ENCODE results near the gene RENBP. TPM values are rescaled to one million over a fixed set of nuclear protein-coding genes. Genes with fewer than 3 reads are reported as not detected.

The RENBP gene
- total RNA-seq, 2 experiments from 2014 or later = 18.1 to 18.8 TPM

DNA sequence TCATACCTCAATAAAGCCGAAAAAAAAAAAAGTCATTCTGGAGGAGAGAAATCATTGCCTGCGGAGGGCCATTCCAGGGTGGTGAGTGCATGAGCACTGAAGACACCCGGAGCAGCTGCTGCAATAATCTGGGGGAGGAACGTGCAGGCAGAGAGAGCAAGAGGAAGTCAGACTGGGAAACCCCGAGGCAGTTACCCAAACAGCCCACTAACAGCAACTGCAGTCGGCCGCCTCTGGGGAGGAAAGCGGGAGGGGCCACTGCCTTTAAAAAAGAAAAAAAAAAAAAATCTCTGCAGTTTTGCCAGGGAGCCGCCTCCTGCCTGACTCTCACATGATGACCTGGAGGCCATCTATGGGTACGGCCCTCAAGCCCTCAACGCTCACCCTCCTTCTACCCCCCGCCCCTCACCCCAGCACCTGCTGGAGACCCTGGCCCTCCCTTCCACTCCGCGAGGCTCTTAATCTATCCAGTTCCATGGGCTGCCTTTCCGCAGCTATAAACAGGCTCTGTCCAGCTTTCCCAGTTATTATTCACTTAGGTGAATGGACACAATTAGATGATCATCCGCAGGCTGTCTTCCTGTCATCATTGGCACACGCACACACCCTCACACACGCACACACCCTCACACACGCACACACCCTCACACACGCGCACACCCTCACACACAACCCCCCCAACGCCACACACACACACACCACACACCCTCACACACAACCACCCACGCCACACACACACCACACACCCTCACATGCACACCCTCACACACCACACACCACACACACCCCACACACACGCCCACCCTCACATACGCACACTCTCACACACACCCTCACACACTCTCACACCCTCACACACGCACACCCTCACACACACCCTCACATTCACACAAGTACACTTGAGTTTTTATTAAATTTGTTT is 43.4 kb downstream of the RENBP start:
- H3K27ac Mint-ChIP-seq = peak overlapping the region; percentile 73
- H3K9me3 Mint-ChIP-seq = peaks cover 1% of the 10 kb centered on the region
- DNase-seq (no peak), ATAC-seq (ENCODE audit: low read depth) (peak; percentile 78)
- H3K36me3 Mint-ChIP-seq = no peaks in the 10 kb centered on the region
- peaks cover 8% of the 10 kb centered on the region for H3K27me3 Mint-ChIP-seq
- peak overlapping the region; percentile 71 for H3K4me3 Mint-ChIP-seq
- peaks cover 24% of the 10 kb centered on the region for H3K4me1 Mint-ChIP-seq
- POLR2A ChIA-PET = interaction anchor here (0.6 to 1.0 kb wide), 4 partner anchors 14 to 142 kb away, joined by 3 read pairs; no protein-coding TSS in a partner anchor

DNA sequence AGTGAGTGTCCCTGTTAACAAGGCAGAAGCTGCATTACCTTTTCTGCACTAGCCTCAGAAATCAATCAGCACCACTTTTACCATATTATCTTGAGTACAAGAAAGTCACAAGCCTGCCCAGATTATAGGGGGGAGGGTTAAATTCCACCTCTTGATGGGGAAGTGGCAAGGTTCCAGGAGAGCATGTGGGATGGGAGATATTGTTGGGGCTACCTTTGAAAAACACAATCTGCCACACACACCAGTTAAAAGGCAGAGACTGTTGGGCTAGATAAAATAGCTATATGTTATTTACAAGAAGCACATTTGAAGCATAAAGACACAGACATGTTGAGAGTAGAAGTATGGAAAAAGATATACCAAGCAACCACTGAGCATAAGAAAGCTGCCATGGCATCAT is 46.5 kb downstream of the RENBP start:
- no peak overlapping the region for H3K27ac Mint-ChIP-seq
- H3K9me3 Mint-ChIP-seq = peaks cover 1% of the 10 kb centered on the region
- no peak overlapping the region for H3K4me3 Mint-ChIP-seq
- H3K36me3 Mint-ChIP-seq = no peaks in the 10 kb centered on the region
- peaks cover 13% of the 10 kb centered on the region for H3K27me3 Mint-ChIP-seq
- peaks cover 14% of the 10 kb centered on the region for H3K4me1 Mint-ChIP-seq
- POLR2A ChIA-PET = interaction anchor here (0.7 kb wide), 2 partner anchors 11 to 278 kb away, joined by 3 to 7 read pairs; no protein-coding TSS in a partner anchor
- no peak for ATAC-seq (ENCODE audit: low read depth)
- DNase-seq = no peak

DNA sequence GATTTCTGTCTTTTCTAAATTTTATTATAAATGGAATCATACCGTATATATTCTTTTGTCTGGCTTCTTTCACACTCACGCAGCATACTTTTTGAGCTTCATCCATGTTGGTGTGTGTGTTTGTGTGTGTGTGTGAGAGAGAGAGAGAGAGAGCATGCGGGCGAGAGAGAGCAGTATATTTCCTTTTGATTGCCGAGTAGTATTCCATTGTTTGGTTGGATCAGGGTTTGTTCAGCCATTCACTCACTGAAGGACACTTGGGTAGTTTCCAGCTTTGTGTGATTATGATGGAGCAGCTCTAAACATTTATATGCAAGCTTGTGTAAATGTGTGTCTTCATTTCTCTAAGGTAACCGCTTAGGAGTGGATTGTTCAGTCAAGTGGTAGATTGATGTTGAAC is 55.3 kb downstream of the RENBP start:
- Mint-ChIP-seq H3K27me3 (peaks cover 30% of the 10 kb centered on the region), H3K36me3 (no peaks in the 10 kb centered on the region), H3K4me1 (no peaks in the 10 kb centered on the region), H3K4me3 (no peak overlapping the region), H3K9me3 (no peaks in the 10 kb centered on the region), H3K27ac (no peak overlapping the region)
- POLR2A ChIA-PET = no interaction called here
- no peak for DNase-seq
- ATAC-seq (ENCODE audit: low read depth) = no peak

DNA sequence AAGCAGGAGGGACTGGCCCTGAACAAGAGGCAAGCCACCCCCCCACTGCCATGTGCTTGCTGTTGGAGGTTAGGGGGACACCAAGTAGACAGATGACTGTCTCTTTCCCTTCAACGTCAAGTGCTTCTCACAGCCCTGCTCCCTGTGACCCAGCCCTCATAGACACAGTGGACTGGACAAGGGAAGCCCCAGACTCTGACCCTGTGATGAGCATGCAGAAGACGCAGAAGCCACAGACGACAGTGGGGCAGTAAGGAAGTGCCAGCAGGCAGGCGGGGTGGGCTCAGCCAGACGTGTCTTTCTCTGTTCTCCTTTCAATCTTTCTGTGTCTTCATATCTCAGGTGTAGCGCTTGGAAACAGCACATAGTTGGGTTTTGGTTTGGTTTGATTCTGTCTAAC is 56.1 kb downstream of the RENBP start:
- POLR2A ChIA-PET = no interaction called here
- ATAC-seq (ENCODE audit: low read depth) = no peak
- Mint-ChIP-seq H3K36me3 (no peaks in the 10 kb centered on the region), H3K4me1 (no peaks in the 10 kb centered on the region), H3K9me3 (no peaks in the 10 kb centered on the region), H3K27ac (no peak overlapping the region), H3K27me3 (peaks cover 30% of the 10 kb centered on the region), H3K4me3 (no peak overlapping the region)
- no peak for DNase-seq

DNA sequence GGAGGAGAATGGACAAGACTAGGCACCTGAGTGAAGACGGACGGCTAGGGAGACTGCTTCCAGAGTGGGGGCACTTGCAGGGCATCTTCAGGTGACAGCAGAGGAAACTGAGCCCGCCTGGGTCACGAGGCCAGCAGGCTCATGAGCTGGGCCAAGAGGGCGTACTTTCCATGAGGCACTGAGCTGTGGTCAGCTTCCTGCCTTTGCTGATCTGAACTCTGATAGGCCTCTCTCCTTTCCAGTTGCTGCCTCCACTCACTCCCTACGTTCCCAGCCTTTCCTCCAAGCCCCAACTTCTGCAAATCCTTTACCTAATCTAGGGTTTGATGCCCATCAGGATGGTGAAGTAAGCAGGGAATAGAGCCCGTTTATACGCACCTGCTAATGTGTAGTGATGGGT is 57.1 kb downstream of the RENBP start:
- ATAC-seq (ENCODE audit: low read depth) = no peak
- POLR2A ChIA-PET = interaction anchor here (1.2 kb wide), 1 partner anchor 13 kb away, joined by 3 read pairs; no protein-coding TSS in a partner anchor
- Mint-ChIP-seq H3K4me1 (no peaks in the 10 kb centered on the region), H3K27me3 (peaks cover 29% of the 10 kb centered on the region), H3K9me3 (no peaks in the 10 kb centered on the region), H3K4me3 (no peak overlapping the region), H3K36me3 (no peaks in the 10 kb centered on the region), H3K27ac (no peak overlapping the region)
- no peak for DNase-seq

DNA sequence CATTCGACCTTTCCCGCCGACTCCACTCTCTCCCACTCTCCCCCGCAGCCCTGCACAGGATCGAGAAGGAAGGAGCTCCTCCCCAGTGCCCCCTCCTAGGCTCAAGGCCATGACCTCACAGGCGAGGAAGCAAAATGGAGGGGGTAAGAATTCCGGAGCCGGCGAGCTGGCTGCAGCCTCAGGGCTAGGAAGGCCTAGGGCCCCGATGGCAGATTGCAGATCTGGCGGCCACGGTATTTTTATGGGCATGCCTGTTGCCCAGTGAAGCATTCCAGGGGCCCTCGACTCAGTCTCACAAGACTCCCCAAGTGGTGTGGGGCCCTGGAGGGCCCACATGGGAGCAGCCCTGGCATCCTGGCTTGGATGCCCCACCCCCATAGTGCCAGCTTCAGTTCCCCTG is 57.5 kb downstream of the RENBP start:
- H3K4me3 Mint-ChIP-seq = no peak overlapping the region
- ATAC-seq (ENCODE audit: low read depth) = no peak
- no peaks in the 10 kb centered on the region for H3K36me3 Mint-ChIP-seq
- H3K9me3 Mint-ChIP-seq = no peaks in the 10 kb centered on the region
- POLR2A ChIA-PET = interaction anchor here (0.6 to 1.2 kb wide), 2 partner anchors 10 to 14 kb away, joined by 3 read pairs; no protein-coding TSS in a partner anchor
- no peaks in the 10 kb centered on the region for H3K4me1 Mint-ChIP-seq
- H3K27me3 Mint-ChIP-seq = peaks cover 29% of the 10 kb centered on the region
- H3K27ac Mint-ChIP-seq = no peak overlapping the region
- no peak for DNase-seq

DNA sequence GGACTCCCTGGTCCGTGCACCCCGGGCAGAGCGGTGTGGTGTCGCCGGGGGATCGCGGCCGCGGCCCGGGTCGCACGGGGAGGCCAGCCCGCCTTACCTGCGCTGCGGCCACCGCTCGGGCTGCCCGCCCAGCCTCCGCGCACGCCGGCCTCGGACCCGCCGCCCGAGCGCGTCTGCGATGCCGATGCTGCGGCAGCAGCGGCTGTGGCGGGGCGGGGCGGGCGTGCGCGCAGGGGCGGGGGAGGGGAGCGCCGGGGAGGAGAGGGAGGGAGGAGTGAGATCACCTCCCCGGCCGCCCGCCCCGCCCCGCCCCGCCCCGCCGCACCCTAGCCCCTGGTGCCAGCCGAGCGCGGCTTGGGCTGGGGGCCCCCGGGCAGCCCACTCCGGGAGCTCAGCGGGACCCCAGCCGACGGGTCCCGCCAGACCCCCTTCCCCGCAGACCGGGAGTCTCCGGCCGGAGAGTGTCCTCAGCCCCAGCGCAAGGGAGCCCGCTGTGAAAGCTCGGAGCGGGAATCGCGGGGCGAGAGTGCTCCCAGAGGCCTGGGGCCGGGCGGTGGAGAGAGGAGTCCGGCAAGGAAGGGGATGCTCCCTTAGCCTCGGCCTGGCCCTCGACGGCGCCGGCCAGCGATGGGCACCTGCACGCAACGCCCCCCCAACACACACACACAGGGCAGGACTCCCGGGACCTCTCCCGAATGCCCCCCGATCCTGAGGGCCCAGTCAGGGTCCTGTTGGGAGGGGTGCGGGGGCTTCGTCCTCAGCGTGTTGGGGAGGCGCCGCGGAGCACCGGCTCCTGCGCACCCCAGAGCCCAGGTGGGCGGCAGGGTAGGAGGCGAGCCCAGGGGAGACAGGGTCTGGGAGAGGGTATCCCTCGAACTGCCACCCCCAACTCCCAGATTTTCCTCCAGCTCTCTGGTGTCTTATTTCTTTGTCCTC is 58.2 kb downstream of the RENBP start, which contains the start of gene L1CAM:
Gene L1CAM, minus strand, starts transcription at position 206 of the 936 bp plus-strand sequence. CDS start 10,337 bp downstream, outside the sequence.
- Mint-ChIP-seq H3K27me3 (peaks cover 29% of the 10 kb centered on the region), H3K27ac (no peak within 1 kb of the TSS), H3K9me3 (no peaks in the 10 kb centered on the region), H3K36me3 (no peaks in the 10 kb centered on the region), H3K4me3 (peak within 1 kb of the TSS; percentile 64), H3K4me1 (no peaks in the 10 kb centered on the region)
- DNase-seq = no peak
- POLR2A ChIA-PET = interaction anchor here (0.6 to 1.2 kb wide), 2 partner anchors 11 to 15 kb away, joined by 3 read pairs; no protein-coding TSS in a partner anchor
- peak; percentile 48 for ATAC-seq (ENCODE audit: low read depth)

Small RNA genes within 50 kb of the gene (microRNA-seq; reads per million reads assigned to microRNA genes)
- gene MIR3202-1 = not detected
- not detected for gene MIR3202-2

Other genes with a start within 250 kb of the RENBP start
- 100 to 1,000 TPM; 140 to 141 TPM for gene BCAP31, start 220.3 kb downstream of the RENBP start, total RNA-seq
- gene ABCD1, start 219.8 kb downstream of the RENBP start, total RNA-seq = 10 to 100 TPM; 15.9 to 16.4 TPM
- 1 to 10 TPM; 1.3 to 2.1 TPM for gene PLXNB3, start 180.4 kb downstream of the RENBP start, total RNA-seq
- gene SRPK3, start 163.6 kb downstream of the RENBP start, total RNA-seq = not detected
- 10 to 100 TPM; 66.3 to 67.1 TPM for gene IDH3G, start 150.3 kb downstream of the RENBP start, total RNA-seq
- 100 to 1,000 TPM; 158 to 162 TPM for gene SSR4, start 150.0 kb downstream of the RENBP start, total RNA-seq
- gene PDZD4, start 114.1 kb downstream of the RENBP start, total RNA-seq = 1 to 10 TPM in 1 of 2 experiments, under 1 TPM in 1; 0.80 to 1.1 TPM
- 1 to 10 TPM; 4.5 to 7.2 TPM for gene L1CAM, start 58.5 kb downstream of the RENBP start, total RNA-seq
- gene AVPR2, start 40.0 kb downstream of the RENBP start, total RNA-seq = not detected
- gene ARHGAP4, start 18.4 kb downstream of the RENBP start, total RNA-seq = 100 to 1,000 TPM; 341 to 356 TPM
- 10 to 100 TPM; 79.5 to 84.3 TPM for gene NAA10, start 9.6 kb downstream of the RENBP start, total RNA-seq
- gene HCFC1, start 27.2 kb upstream of the RENBP start, total RNA-seq = 100 to 1,000 TPM; 101 to 107 TPM
- 1 to 10 TPM; 8.6 to 9.7 TPM for gene TMEM187, start 28.1 kb upstream of the RENBP start, total RNA-seq
- 100 to 1,000 TPM; 127 to 135 TPM for gene IRAK1, start 75.3 kb upstream of the RENBP start, total RNA-seq
- 10 to 100 TPM; 81.9 to 82.8 TPM for gene MECP2, start 153.1 kb upstream of the RENBP start, total RNA-seq
- gene OPN1LW, start 199.6 kb upstream of the RENBP start, total RNA-seq = not detected
- not detected for gene OPN1MW, start 238.0 kb upstream of the RENBP start, total RNA-seq

Data from activated naive CD8-positive, alpha-beta T cell treated with anti-CD3 and anti-CD28 coated beads, Interleukin-2, amount 10 ng/mL, durations not matched to agents 7 days and 5 days (primary cell).